Measurements from ENCODE around the gene SCAPER.
"Not testable (repeated sequence)": the region's sequence is repeated elsewhere in the genome, so short reads cannot be mapped to it uniquely, and the experiment has no call there.

Gene SCAPER

DNA sequence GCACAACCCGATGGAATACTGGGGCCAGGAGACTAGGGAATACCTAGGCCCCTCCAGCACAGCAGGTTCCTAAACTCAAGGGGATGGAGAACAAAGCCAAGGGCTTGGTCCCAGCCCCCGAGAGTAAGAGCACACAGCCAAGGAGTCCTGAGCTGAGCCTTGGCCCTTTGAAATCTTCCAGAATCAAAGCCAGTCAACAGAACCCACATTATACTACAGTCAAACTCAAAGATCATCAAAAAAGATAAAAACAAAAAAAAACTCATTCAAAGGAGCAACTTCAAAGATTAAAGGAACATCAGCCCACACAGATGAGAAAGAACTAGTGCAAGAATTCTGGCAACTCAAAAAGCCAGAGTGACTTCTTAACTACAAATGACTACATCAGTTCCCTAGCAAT, 351.6 kb downstream of the SCAPER start:
- Histone ChIP-seq H3K27me3 (ENCODE audit: control insufficient read depth, insufficient read depth, low read length) (no peaks in the 10 kb centered on the region), H3K9me3 (ENCODE audit: control insufficient read depth, insufficient read depth, low read length) (no peaks in the 10 kb centered on the region), H3K4me1 (ENCODE audit: control insufficient read depth, insufficient read depth, low read length) (peaks cover 3% of the 10 kb centered on the region; the same call in 1 of the 2 replicates), H3K27ac (ENCODE audit: low read length) (no peak overlapping the region), H3K36me3 (ENCODE audit: control insufficient read depth, insufficient read depth, low read length) (0 out of 2 replicates have a peak, but pooled peaks cover 3% of the 10 kb centered on the region), H3K4me3 (ENCODE audit: low read length) (no peak overlapping the region)
- no peak for DNase-seq (ENCODE audit: low read depth, low spot score)
- WGBS (ENCODE audit: insufficient coverage, insufficient read length): no CpG with 5 or more reads among the region's 2 CpGs

DNA sequence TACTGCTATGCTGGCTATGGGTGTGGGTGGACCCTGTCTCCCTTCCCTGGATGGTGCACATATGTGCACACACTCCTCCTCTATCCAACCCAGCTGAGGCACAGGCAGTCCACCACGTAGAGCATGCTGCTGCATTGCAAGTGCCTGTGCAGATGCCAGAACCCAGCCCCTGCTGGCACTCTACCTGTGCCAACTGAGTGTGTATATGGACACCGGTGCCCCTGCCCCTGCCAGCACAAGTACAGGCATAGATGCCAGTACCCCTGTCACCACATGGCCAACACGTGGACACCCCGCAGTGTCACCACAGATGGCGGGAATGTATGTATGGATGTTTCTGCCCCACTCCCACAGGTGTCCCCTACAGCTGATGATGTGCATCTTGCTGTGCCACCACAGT, 352.0 kb downstream of the SCAPER start:
- no CpG with 5 or more reads among the region's 5 CpGs for WGBS (ENCODE audit: insufficient coverage, insufficient read length)
- H3K9me3 ChIP-seq (ENCODE audit: control insufficient read depth, insufficient read depth, low read length): no peaks in the 10 kb centered on the region
- no peaks in the 10 kb centered on the region for H3K27me3 ChIP-seq (ENCODE audit: control insufficient read depth, insufficient read depth, low read length)
- DNase-seq (ENCODE audit: low read depth, low spot score): no peak
- H3K27ac ChIP-seq (ENCODE audit: low read length): no peak overlapping the region
- no peak overlapping the region for H3K4me3 ChIP-seq (ENCODE audit: low read length)
- 0 out of 2 replicates have a peak, but pooled peaks cover 3% of the 10 kb centered on the region for H3K36me3 ChIP-seq (ENCODE audit: control insufficient read depth, insufficient read depth, low read length)
- peaks cover 3% of the 10 kb centered on the region; the same call in 1 of the 2 replicates for H3K4me1 ChIP-seq (ENCODE audit: control insufficient read depth, insufficient read depth, low read length)

DNA sequence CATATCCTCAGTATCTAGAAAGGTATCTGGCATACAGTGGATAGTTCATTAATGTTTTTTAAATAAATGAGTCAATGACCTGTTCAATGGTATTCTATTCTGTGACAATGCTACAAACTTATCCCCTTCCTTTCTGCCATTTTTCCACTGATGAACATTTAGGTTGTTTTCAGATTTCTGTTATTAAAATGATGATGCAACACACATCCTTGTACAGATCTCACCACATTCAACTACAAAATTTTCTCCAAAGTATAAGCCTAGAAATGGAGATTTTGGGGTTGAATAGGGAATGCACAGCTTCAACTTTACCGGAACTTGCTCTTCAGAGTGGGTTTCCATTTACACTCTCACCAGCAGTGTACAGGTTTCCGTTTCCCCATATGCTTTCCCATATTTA, 358.3 kb downstream of the SCAPER start:
- DNase-seq (ENCODE audit: low read depth, low spot score): no peak
- Histone ChIP-seq H3K4me3 (ENCODE audit: low read length) (no peak overlapping the region), H3K27me3 (ENCODE audit: control insufficient read depth, insufficient read depth, low read length) (no peaks in the 10 kb centered on the region), H3K4me1 (ENCODE audit: control insufficient read depth, insufficient read depth, low read length) (no peaks in the 10 kb centered on the region), H3K36me3 (ENCODE audit: control insufficient read depth, insufficient read depth, low read length) (no peaks in the 10 kb centered on the region), H3K9me3 (ENCODE audit: control insufficient read depth, insufficient read depth, low read length) (no peaks in the 10 kb centered on the region), H3K27ac (ENCODE audit: low read length) (no peak overlapping the region)
- no CpG with 5 or more reads among the region's 2 CpGs for WGBS (ENCODE audit: insufficient coverage, insufficient read length)

DNA sequence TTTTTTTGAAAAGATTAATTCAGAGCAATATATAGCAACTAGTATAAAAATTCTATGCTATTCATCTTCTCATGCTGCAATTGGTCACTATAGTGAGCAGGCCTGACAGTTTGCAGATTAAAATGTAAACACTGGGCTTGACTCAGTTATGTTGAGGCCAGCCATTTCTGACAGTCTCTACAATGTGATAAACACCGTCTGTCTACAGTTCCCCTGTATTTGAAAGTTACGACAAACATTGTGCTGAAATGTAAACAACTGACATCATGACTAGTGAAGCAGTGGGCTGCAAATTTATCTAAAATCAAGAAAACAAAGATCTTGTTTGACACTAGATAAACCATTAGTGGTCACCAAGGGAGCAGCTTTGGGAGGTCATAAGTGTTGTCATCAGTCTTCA, 371.1 kb downstream of the SCAPER start:
- no peaks in the 10 kb centered on the region for H3K9me3 ChIP-seq (ENCODE audit: control insufficient read depth, insufficient read depth, low read length)
- H3K4me3 ChIP-seq (ENCODE audit: low read length): no peak overlapping the region
- WGBS (ENCODE audit: insufficient coverage, insufficient read length): no CpG with 5 or more reads among the region's 2 CpGs
- DNase-seq (ENCODE audit: low read depth, low spot score): no peak
- H3K27me3 ChIP-seq (ENCODE audit: control insufficient read depth, insufficient read depth, low read length): no peaks in the 10 kb centered on the region
- no peak overlapping the region for H3K27ac ChIP-seq (ENCODE audit: low read length)
- no peaks in the 10 kb centered on the region for H3K4me1 ChIP-seq (ENCODE audit: control insufficient read depth, insufficient read depth, low read length)
- no peaks in the 10 kb centered on the region for H3K36me3 ChIP-seq (ENCODE audit: control insufficient read depth, insufficient read depth, low read length)

DNA sequence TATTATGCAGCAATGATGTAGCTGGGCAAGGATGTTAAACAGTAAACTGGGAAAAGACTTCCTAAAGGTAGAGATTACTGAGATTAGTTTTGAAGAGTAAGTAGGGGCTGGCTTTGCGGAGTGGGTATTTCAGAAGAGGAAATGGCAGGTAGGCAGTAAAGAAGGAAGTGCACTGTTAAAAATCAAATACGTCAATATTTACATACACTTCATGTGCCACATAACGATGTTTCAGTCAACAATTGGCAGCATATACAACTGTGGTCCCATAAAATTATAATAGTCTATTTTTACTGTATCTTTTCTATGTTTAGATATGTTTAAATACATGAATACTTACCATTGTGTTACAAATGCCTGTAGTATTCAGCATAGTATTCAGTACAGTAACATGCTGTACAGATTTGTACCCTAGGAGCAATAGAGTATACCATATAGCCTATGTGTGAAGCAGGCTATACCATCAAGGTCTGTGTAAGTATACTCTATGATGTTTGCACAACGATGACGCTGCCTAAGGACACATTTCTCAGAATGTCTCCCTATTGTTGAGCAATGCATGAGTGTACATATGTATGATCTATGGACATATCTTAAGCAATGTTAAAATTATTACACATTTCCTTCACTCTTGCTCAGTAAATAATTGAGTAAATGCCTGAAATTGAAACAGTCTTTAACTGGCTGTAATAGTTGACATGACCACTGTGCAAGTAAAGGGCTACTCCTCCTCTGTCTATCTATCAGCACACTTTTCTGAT, 371.9 kb downstream of the SCAPER start:
- DNase-seq (ENCODE audit: low read depth, low spot score): no peak

DNA sequence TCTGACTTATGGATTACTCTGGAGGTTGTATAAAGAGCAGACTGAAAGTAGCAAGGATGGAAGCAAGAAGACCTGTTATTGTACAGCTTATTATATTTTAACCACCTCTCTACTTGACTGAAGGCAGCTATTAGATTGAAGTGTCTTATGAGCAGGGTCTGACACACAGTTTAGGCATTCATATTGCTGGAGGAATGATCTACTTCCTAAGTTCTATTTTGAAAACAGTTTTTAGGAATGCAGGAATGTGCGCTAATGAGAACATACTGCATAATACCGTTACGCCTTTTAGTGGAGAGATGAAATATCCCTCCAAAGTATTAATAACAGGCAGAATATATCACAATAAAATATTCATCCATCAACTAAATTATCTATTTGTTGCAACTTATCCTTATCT, 375.2 kb downstream of the SCAPER start:
- no peaks in the 10 kb centered on the region for H3K9me3 ChIP-seq (ENCODE audit: control insufficient read depth, insufficient read depth, low read length)
- no CpG with 5 or more reads among the region's 3 CpGs for WGBS (ENCODE audit: insufficient coverage, insufficient read length)
- no peak for DNase-seq (ENCODE audit: low read depth, low spot score)
- H3K27ac ChIP-seq (ENCODE audit: low read length): no peak overlapping the region
- H3K36me3 ChIP-seq (ENCODE audit: control insufficient read depth, insufficient read depth, low read length): no peaks in the 10 kb centered on the region
- no peak overlapping the region for H3K4me3 ChIP-seq (ENCODE audit: low read length)
- H3K27me3 ChIP-seq (ENCODE audit: control insufficient read depth, insufficient read depth, low read length): no peaks in the 10 kb centered on the region
- no peaks in the 10 kb centered on the region for H3K4me1 ChIP-seq (ENCODE audit: control insufficient read depth, insufficient read depth, low read length)

More for the DNA sequence above, 371.9 kb downstream of the SCAPER start:
- H3K36me3 ChIP-seq (ENCODE audit: control insufficient read depth, insufficient read depth, low read length): no peaks in the 10 kb centered on the region
- WGBS (ENCODE audit: insufficient coverage, insufficient read length): no CpG with 5 or more reads among the region's 5 CpGs
- H3K4me3 ChIP-seq (ENCODE audit: low read length): no peak overlapping the region
- H3K9me3 ChIP-seq (ENCODE audit: control insufficient read depth, insufficient read depth, low read length): no peaks in the 10 kb centered on the region
- no peaks in the 10 kb centered on the region for H3K4me1 ChIP-seq (ENCODE audit: control insufficient read depth, insufficient read depth, low read length)
- H3K27me3 ChIP-seq (ENCODE audit: control insufficient read depth, insufficient read depth, low read length): no peaks in the 10 kb centered on the region
- H3K27ac ChIP-seq (ENCODE audit: low read length): no peak overlapping the region

DNA sequence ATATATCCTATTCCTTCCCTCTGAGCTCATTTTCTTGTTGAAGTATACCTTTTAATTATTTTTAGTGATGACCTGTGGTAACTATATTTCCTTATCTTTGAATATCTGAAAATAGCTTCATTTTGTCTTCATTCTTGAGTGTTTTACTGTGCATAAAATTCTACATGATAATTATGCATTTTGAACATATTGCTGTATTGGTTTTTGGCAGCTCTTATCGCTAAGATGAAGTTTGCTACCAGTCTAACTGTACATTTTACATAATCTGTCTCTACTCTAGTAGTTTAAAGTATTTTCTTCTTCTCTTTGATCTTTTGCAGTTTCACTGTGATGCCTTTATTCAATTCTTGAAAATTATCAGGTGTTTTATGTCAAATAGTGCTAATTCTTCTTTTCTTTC, 379.0 kb downstream of the SCAPER start:
- Histone ChIP-seq H3K4me1 (ENCODE audit: control insufficient read depth, insufficient read depth, low read length) (no peaks in the 10 kb centered on the region), H3K27ac (ENCODE audit: low read length) (no peak overlapping the region), H3K27me3 (ENCODE audit: control insufficient read depth, insufficient read depth, low read length) (no peaks in the 10 kb centered on the region), H3K36me3 (ENCODE audit: control insufficient read depth, insufficient read depth, low read length) (no peaks in the 10 kb centered on the region), H3K4me3 (ENCODE audit: low read length) (no peak overlapping the region), H3K9me3 (ENCODE audit: control insufficient read depth, insufficient read depth, low read length) (no peaks in the 10 kb centered on the region)
- no CpG with 5 or more reads among the region's 1 CpG for WGBS (ENCODE audit: insufficient coverage, insufficient read length)
- no peak for DNase-seq (ENCODE audit: low read depth, low spot score)

DNA sequence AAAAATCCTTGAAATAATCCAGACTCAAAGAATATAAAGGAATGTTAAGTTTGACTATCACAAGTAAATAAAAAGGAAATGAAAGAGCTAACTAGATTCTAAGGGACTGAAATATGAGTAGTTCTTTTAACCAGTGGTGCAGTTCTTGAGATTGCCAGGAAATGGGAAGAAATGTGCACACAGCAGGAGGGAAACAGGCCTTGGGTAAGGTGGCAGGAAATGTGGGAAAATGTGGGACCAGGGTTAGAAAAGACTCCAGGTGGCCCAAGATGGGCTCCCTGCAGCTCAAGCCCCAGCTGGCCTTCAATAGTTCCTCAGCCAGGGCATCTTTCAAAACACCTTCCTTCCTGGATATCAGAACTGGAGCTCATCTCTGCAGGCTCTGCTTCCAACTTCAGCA, 387.2 kb downstream of the SCAPER start:
- Histone ChIP-seq H3K4me1 (ENCODE audit: control insufficient read depth, insufficient read depth, low read length) (peaks cover 2% of the 10 kb centered on the region; the same call in 1 of the 2 replicates), H3K27ac (ENCODE audit: low read length) (no peak overlapping the region), H3K4me3 (ENCODE audit: low read length) (no peak overlapping the region), H3K9me3 (ENCODE audit: control insufficient read depth, insufficient read depth, low read length) (no peaks in the 10 kb centered on the region), H3K36me3 (ENCODE audit: control insufficient read depth, insufficient read depth, low read length) (no peaks in the 10 kb centered on the region), H3K27me3 (ENCODE audit: control insufficient read depth, insufficient read depth, low read length) (no peaks in the 10 kb centered on the region)
- DNase-seq (ENCODE audit: low read depth, low spot score): no peak

DNA sequence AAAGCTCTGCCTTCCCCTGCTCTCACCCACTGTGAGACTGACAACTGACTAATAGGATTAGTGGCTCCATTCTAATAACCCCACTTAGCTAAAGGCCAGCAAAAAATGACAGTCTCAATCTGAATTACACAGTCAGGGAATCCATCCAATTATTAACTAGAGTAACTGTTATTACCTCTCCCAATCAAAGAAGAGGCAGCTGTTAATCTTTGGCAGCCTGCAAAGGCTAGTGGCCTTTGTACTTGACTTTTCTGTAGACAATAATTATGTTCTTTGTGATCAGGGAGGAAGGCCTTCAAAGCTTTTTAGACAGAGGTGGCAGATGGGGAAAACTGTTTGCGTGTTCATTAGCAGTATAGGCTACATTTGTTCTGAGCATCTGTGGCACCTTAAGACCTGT, 390.9 kb downstream of the SCAPER start:
- H3K9me3 ChIP-seq (ENCODE audit: control insufficient read depth, insufficient read depth, low read length): no peaks in the 10 kb centered on the region
- DNase-seq (ENCODE audit: low read depth, low spot score): no peak
- no peaks in the 10 kb centered on the region for H3K27me3 ChIP-seq (ENCODE audit: control insufficient read depth, insufficient read depth, low read length)
- no peaks in the 10 kb centered on the region for H3K36me3 ChIP-seq (ENCODE audit: control insufficient read depth, insufficient read depth, low read length)
- WGBS (ENCODE audit: insufficient coverage, insufficient read length): no CpG with 5 or more reads among the region's 1 CpG
- peaks cover 2% of the 10 kb centered on the region; the same call in 1 of the 2 replicates for H3K4me1 ChIP-seq (ENCODE audit: control insufficient read depth, insufficient read depth, low read length)
- H3K4me3 ChIP-seq (ENCODE audit: low read length): no peak overlapping the region
- H3K27ac ChIP-seq (ENCODE audit: low read length): no peak overlapping the region

DNA sequence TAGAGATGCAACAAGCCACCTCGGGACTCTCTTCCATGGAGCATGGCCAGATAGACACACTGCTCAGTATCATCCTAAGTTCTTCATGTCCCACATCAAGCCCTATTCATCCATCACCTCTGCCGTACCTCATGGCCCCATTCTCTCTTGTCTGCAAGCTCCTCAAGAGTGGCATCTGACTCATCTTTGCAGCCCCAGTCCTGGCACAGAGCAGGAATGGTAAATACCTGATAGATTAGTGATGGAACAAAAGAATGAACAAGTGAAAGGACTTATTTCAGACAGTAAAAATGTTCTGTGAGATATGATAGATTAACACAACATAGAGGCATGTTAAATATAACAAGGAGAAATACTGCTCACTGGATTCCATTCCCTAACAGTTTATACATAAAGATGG, 392.2 kb downstream of the SCAPER start:
- Histone ChIP-seq H3K36me3 (ENCODE audit: control insufficient read depth, insufficient read depth, low read length) (no peaks in the 10 kb centered on the region), H3K4me1 (ENCODE audit: control insufficient read depth, insufficient read depth, low read length) (peaks cover 1% of the 10 kb centered on the region; the same call in 1 of the 2 replicates), H3K4me3 (ENCODE audit: low read length) (no peak overlapping the region), H3K27ac (ENCODE audit: low read length) (no peak overlapping the region), H3K9me3 (ENCODE audit: control insufficient read depth, insufficient read depth, low read length) (no peaks in the 10 kb centered on the region), H3K27me3 (ENCODE audit: control insufficient read depth, insufficient read depth, low read length) (no peaks in the 10 kb centered on the region)
- no peak for DNase-seq (ENCODE audit: low read depth, low spot score)
- WGBS (ENCODE audit: insufficient coverage, insufficient read length): no CpG with 5 or more reads among the region's 2 CpGs

DNA sequence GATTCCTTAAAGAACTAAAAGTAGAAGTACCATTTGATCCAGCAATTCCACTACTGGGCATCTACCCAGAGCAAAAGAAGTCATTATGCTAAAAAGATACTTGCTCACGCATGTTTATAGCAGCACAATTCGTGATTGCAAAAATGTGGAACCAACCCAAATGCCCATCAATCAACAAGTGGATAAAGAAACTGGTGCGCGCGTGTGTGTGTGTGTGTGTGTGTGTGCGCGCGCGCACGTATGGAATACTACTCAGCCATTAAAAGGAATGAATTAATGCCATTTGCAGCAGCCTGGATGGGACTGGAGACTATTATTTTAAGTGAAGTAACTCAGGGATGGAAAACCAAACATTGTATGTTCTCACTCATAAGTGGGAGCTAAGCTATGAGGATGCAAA, 394.5 kb downstream of the SCAPER start:
- H3K27ac ChIP-seq (ENCODE audit: low read length); H3K4me1 ChIP-seq (ENCODE audit: control insufficient read depth, insufficient read depth, low read length): not testable (repeated sequence)

More for the DNA sequence above, 394.5 kb downstream of the SCAPER start:
- not testable (repeated sequence) for DNase-seq (ENCODE audit: low read depth, low spot score); H3K4me3 ChIP-seq (ENCODE audit: low read length); H3K9me3 ChIP-seq (ENCODE audit: control insufficient read depth, insufficient read depth, low read length); H3K36me3 ChIP-seq (ENCODE audit: control insufficient read depth, insufficient read depth, low read length); H3K27me3 ChIP-seq (ENCODE audit: control insufficient read depth, insufficient read depth, low read length)
- no CpG with 5 or more reads among the region's 10 CpGs for WGBS (ENCODE audit: insufficient coverage, insufficient read length)
